ENCODE measurements around the gene RPRD1B.

The RPRD1B gene

DNA sequence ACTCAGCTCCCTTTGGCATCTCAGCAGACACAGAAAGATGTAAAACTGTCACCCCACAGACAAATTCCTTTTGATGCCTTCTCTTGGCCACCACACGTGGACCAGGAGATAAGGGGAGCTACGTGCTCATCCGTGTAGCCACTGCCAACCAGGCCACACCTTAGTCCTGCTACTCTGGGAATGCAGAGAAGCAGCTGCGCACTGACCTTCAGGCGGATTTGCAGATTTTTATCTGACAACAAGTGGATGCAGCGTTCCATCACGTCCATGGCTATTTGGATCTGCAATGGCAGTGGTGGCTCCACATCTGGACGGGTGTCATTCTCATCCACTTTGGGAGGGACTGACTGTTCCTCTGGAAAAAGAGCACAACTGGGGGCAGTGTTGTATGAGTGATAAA, 31.1 kb upstream of the RPRD1B start:
- DNase-seq: no peak
- no peak overlapping the region for H3K4me2 ChIP-seq (ENCODE audit: insufficient read depth, low read length)
- H2AFZ ChIP-seq (ENCODE audit: low read depth, low read length): no peak overlapping the region
- ATAC-seq (ENCODE audit: insufficient read depth, low read depth): no peak
- no peak overlapping the region for H3K9ac ChIP-seq (ENCODE audit: low read depth, low read length)
- no peaks in the 10 kb centered on the region for H3K4me1 ChIP-seq (ENCODE audit: insufficient read depth, low read length)
- TF ChIP-seq, protein P1, sequence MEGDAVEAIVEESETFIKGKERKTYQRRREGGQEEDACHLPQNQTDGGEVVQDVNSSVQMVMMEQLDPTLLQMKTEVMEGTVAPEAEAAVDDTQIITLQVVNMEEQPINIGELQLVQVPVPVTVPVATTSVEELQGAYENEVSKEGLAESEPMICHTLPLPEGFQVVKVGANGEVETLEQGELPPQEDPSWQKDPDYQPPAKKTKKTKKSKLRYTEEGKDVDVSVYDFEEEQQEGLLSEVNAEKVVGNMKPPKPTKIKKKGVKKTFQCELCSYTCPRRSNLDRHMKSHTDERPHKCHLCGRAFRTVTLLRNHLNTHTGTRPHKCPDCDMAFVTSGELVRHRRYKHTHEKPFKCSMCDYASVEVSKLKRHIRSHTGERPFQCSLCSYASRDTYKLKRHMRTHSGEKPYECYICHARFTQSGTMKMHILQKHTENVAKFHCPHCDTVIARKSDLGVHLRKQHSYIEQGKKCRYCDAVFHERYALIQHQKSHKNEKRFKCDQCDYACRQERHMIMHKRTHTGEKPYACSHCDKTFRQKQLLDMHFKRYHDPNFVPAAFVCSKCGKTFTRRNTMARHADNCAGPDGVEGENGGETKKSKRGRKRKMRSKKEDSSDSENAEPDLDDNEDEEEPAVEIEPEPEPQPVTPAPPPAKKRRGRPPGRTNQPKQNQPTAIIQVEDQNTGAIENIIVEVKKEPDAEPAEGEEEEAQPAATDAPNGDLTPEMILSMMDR (IDR thresholded peaks at IDR 0.05; ENCODE audit: borderline replicate concordance, extremely low read depth, low read length, poor library complexity, severe bottlenecking): no peak
- no peak for TF ChIP-seq EZH2 (IDR thresholded peaks at IDR 0.05; ENCODE audit: borderline replicate concordance, low read depth, low read length, severe bottlenecking)
- no peak overlapping the region for H3K27ac ChIP-seq (ENCODE audit: low read length)
- no peaks in the 10 kb centered on the region for H3K9me3 ChIP-seq (ENCODE audit: insufficient read depth, low read length, severe bottlenecking)
- no peak overlapping the region for H3K4me3 ChIP-seq (ENCODE audit: low read depth in 1 of 2, low read length in 2 of 2)
- peaks cover 14% of the 10 kb centered on the region; the same call in 1 of the 2 replicates for H4K20me1 ChIP-seq (ENCODE audit: insufficient read depth, low read length)
- H3K36me3 ChIP-seq (ENCODE audit: insufficient read depth, low read length): peaks cover 94% of the 10 kb centered on the region
- H3K27me3 ChIP-seq (ENCODE audit: insufficient read depth, low read length, poor library complexity): no peaks in the 10 kb centered on the region
- H3K79me2 ChIP-seq (ENCODE audit: insufficient read depth, low read length): peaks cover 9% of the 10 kb centered on the region; the same call in 1 of the 2 replicates

DNA sequence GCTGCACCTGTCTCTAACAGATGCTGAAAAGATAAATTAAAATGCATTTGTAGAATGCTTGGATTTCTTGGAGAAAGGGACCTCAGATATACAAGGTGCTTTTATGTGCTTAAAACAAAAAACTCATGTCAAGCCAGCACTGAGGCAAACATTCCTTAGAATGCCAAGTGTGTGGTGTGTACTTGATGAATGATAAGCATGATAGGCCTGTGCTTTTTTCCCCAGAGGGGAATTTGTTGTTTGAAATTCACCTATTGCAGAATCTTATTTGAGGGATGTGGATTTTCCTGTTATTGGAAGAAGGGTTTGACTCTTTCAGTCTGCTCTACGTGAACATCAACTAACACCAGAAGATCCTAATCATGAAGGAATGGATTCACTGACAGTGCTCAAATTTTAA, 29.1 kb upstream of the RPRD1B start:
- Histone ChIP-seq H2AFZ (ENCODE audit: low read depth, low read length) (no peak overlapping the region), H3K9me3 (ENCODE audit: insufficient read depth, low read length, severe bottlenecking) (no peaks in the 10 kb centered on the region), H3K4me3 (ENCODE audit: low read depth in 1 of 2, low read length in 2 of 2) (no peak overlapping the region), H4K20me1 (ENCODE audit: insufficient read depth, low read length) (peaks cover 32% of the 10 kb centered on the region; the same call in 1 of the 2 replicates), H3K79me2 (ENCODE audit: insufficient read depth, low read length) (peaks cover 25% of the 10 kb centered on the region), H3K27me3 (ENCODE audit: insufficient read depth, low read length, poor library complexity) (no peaks in the 10 kb centered on the region), H3K4me1 (ENCODE audit: insufficient read depth, low read length) (no peaks in the 10 kb centered on the region), H3K36me3 (ENCODE audit: insufficient read depth, low read length) (peaks cover 90% of the 10 kb centered on the region), H3K4me2 (ENCODE audit: insufficient read depth, low read length) (no peak overlapping the region), H3K27ac (ENCODE audit: low read length) (no peak overlapping the region), H3K9ac (ENCODE audit: low read depth, low read length) (no peak overlapping the region)
- TF ChIP-seq, protein P1 (IDR thresholded peaks at IDR 0.05; ENCODE audit: borderline replicate concordance, extremely low read depth, low read length, poor library complexity, severe bottlenecking): no peak
- no peak for TF ChIP-seq EZH2 (IDR thresholded peaks at IDR 0.05; ENCODE audit: borderline replicate concordance, low read depth, low read length, severe bottlenecking)
- ATAC-seq (ENCODE audit: insufficient read depth, low read depth) (no peak), DNase-seq (no peak)

DNA sequence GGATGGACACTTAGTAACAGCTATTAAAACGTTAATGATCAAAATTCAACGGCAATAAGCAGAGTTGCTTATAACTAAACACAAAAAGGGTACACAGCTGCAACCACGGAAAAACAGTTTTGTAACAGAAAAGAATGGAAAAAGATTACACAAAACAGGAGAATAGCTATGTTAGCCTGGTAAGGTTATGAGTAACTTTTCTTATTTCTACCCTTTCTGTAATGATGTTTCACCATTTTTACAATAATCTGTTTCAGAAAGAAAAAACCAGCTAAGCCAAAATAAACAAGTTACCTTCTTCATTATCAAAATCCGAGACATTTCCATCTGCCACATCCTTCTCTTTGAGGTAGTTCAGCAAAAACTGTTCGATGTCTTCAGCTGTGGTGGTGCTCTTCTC, 27.6 kb upstream of the RPRD1B start:
- H3K4me2 ChIP-seq (ENCODE audit: insufficient read depth, low read length): no peak overlapping the region
- peaks cover 42% of the 10 kb centered on the region; the same call in 1 of the 2 replicates for H4K20me1 ChIP-seq (ENCODE audit: insufficient read depth, low read length)
- peaks cover 38% of the 10 kb centered on the region for H3K79me2 ChIP-seq (ENCODE audit: insufficient read depth, low read length)
- H3K9ac ChIP-seq (ENCODE audit: low read depth, low read length): no peak overlapping the region
- DNase-seq: no peak
- H3K27me3 ChIP-seq (ENCODE audit: insufficient read depth, low read length, poor library complexity): no peaks in the 10 kb centered on the region
- no peaks in the 10 kb centered on the region for H3K4me1 ChIP-seq (ENCODE audit: insufficient read depth, low read length)
- H3K36me3 ChIP-seq (ENCODE audit: insufficient read depth, low read length): peaks cover 88% of the 10 kb centered on the region
- ATAC-seq (ENCODE audit: insufficient read depth, low read depth): no peak
- H3K9me3 ChIP-seq (ENCODE audit: insufficient read depth, low read length, severe bottlenecking): no peaks in the 10 kb centered on the region
- H3K27ac ChIP-seq (ENCODE audit: low read length): no peak overlapping the region
- H3K4me3 ChIP-seq (ENCODE audit: low read depth in 1 of 2, low read length in 2 of 2): no peak overlapping the region
- no peak overlapping the region for H2AFZ ChIP-seq (ENCODE audit: low read depth, low read length)
- no peak for TF ChIP-seq EZH2 (IDR thresholded peaks at IDR 0.05; ENCODE audit: borderline replicate concordance, low read depth, low read length, severe bottlenecking)
- TF ChIP-seq, protein P1 (IDR thresholded peaks at IDR 0.05; ENCODE audit: borderline replicate concordance, extremely low read depth, low read length, poor library complexity, severe bottlenecking): no peak

DNA sequence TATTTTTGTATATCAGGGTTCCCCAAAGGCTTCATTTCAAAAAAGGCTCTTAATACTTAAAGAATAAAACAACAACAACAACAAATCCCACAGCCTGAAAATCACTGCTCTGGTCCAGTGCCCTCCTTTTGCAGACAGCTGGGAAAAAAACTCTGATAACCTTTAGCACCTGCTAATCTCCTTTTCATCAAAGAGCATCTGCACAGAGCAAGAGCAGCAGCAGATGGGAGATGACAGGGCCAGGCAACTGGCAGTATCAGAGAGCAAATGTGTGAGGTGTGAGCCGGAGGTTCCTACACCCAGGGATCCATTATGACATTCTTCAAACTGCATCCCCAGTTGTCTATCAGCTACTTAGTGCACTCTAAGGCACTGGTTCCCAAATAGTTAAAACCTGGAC, 26.0 kb upstream of the RPRD1B start:
- DNase-seq (no peak), ATAC-seq (ENCODE audit: insufficient read depth, low read depth) (no peak)
- Histone ChIP-seq H4K20me1 (ENCODE audit: insufficient read depth, low read length) (peaks cover 54% of the 10 kb centered on the region; the same call in 1 of the 2 replicates), H2AFZ (ENCODE audit: low read depth, low read length) (no peak overlapping the region), H3K9ac (ENCODE audit: low read depth, low read length) (no peak overlapping the region), H3K4me1 (ENCODE audit: insufficient read depth, low read length) (no peaks in the 10 kb centered on the region), H3K9me3 (ENCODE audit: insufficient read depth, low read length, severe bottlenecking) (no peaks in the 10 kb centered on the region), H3K27ac (ENCODE audit: low read length) (no peak overlapping the region), H3K27me3 (ENCODE audit: insufficient read depth, low read length, poor library complexity) (no peaks in the 10 kb centered on the region), H3K79me2 (ENCODE audit: insufficient read depth, low read length) (peaks cover 53% of the 10 kb centered on the region), H3K36me3 (ENCODE audit: insufficient read depth, low read length) (peaks cover 88% of the 10 kb centered on the region), H3K4me3 (ENCODE audit: low read depth in 1 of 2, low read length in 2 of 2) (no peak overlapping the region), H3K4me2 (ENCODE audit: insufficient read depth, low read length) (no peak overlapping the region)
- TF ChIP-seq, protein P1 (IDR thresholded peaks at IDR 0.05; ENCODE audit: borderline replicate concordance, extremely low read depth, low read length, poor library complexity, severe bottlenecking): no peak
- TF ChIP-seq EZH2 (IDR thresholded peaks at IDR 0.05; ENCODE audit: borderline replicate concordance, low read depth, low read length, severe bottlenecking): no peak

Data from DND-41 (cell line).